NOMO-1 (cell line): Measurements from ENCODE around the gene HK3.

Source experiments
- DNase-seq, 2 experiments: peaks; one replicate each; lab custom pipeline; 2025; ENCODE audit not compliant: unreplicated experiment in 2 of 2; lab: John Stamatoyannopoulos, UW

The HK3 gene

DNA sequence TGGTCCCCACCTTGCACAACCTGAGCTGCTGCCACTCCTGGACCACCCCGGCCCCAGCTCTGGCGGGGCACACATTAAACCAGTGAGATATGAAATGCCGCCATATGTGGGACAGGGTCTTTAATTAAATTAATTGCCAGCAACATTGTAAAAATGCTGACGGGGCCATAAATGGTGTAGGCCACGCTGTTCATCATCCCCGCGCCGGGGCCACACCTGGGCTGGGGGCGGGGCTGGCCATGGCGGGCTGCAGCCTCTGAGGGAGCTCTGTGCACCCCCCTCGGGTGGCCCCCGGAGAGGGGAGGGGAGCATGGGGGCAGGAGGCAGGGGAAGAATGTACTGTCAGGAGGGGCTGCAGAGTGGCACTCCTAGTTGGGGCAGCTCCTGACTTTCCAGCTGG lies 47.8 kb downstream of the HK3 start:
- no peak for DNase-seq

DNA sequence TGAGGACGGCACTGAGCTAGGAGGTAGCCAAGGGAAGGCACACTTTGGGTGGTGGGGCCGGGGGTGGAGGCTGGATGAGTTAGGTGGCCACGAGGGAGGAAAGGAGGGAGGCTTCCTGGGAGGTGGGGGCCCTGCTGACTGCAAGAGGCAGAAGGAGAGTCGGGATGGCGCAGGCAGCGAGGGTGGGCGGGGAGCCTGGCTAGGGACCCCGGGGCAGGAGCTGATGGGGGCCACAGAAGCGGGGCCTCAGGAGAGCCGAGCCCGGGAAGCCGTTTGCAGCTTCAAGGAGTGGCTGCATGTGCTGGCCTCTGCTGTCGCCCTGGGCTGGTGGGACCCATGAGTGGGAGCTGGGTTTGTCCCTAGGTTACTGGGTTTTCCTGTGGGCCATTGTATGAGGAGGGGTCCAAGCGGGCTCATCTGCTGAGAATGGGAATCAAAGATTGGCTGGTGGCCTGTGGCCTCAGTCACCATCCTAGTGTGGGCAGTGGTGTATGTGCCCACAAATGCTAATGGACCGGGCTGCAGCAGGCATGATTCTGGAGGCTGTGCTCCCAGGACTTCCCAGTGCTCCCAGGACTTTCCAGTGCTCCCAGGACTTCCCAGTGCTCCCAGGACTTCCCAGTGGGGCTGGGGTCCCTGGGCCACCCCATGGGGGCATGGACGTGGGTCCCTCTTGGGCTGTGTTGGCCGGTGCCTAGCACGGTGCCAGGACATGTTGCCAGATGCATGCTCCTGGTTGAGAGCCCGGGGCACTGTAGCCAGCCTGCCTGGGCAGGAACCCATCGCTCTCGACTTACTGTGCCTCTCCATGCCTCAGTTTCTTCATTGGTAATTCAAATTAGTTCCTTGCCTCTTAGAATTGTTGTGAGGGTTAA lies 48.5 kb downstream of the HK3 start:
- no peak for DNase-seq

DNA sequence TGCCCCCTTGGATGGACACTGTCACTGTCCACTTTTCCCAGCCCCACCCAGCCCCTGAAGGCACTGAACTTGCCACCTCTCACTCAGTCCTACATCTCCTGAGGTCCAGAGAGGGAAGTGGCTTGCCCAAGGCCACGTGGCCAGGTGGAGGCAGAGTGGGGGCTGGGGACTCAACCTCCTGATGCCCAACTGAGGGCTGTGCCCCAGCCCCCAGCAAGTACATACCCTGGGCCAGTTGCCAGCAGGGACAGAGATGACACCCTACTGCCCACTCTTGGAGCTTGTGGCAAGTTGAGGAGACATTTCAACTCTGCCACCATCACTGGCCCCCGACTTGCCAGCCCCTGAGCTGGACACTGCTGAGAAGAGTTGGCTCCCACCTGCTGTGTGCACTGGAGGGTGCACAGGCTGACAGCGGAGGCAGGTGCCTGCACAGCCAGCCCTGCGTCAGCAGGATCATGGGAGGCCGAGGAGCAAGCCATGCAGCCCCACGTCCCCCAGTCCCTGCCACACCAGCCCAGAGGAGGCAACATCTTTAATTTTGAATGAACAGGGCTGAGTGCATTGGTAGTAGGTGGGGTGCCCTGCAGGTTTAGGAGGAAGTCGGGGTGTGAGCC lies 49.4 kb downstream of the HK3 start:
- DNase-seq = no peak

DNA sequence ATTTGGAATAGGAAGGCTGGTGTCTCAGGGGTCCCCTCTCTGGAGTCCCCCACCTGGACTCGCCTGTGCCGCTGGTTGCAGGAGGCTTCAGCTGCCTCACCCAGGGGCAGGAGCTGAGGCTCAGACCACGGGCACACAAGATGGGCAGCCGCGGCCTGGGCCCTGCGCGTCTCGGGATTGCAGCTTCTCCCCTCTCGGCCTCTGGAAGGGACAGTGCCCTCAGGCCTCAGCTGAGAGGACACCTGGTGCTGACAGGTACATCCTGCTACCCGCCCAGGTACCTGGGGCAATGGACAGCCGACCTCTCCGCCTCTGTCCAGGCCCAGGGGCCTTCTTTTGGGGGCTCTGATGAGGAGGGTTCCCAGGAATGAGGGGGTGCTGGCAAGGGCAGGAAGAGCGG lies 50.5 kb downstream of the HK3 start:
- DNase-seq = no peak

DNA sequence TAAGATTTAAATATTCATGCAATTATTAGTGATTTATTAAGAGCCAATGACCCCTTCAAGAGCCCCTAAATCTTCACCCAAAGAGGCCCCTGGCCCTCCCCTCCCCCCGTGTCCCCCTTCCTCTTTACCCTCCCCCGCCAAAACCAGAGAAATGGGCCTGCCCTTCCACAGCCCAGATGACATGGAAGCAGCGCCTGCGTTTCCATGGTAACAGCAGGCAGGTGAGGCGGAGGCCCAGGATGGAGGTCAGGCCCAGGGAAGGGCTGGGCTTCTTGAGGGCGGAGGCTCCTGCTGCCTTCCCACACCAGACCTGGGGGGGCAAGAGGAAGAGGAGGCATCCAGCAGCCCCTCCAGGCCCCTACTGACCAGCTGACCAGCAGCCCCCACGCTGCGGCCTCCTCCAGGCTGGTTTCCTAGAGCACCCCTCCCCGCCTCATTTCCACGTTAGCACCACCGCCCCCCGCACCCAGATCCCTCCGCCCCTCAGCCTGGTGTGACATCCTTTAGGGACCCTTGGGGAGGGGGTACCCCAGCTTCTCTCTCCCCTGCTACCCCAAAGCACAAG lies 51.3 kb downstream of the HK3 start:
- no peak for DNase-seq

DNA sequence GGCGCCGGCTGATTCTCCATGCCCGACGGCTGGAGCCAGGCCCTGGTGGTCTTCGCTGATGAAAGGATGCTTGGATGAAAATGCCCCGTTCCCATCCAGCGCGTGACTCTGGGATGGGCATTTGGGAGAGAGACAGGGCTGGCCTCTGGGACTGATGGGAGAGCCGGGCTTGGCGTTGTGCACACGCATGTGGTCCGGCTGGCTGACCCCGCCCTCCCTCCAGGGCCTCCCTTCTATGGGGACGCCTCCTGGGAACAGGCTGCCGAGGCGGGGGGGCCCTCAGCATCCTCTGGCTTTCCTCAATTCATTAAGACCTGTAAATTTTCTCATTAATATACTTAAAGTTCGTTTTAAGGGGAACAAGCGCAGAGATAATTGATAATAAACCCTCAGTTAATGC lies 52.0 kb downstream of the HK3 start:
- no peak for DNase-seq

DNA sequence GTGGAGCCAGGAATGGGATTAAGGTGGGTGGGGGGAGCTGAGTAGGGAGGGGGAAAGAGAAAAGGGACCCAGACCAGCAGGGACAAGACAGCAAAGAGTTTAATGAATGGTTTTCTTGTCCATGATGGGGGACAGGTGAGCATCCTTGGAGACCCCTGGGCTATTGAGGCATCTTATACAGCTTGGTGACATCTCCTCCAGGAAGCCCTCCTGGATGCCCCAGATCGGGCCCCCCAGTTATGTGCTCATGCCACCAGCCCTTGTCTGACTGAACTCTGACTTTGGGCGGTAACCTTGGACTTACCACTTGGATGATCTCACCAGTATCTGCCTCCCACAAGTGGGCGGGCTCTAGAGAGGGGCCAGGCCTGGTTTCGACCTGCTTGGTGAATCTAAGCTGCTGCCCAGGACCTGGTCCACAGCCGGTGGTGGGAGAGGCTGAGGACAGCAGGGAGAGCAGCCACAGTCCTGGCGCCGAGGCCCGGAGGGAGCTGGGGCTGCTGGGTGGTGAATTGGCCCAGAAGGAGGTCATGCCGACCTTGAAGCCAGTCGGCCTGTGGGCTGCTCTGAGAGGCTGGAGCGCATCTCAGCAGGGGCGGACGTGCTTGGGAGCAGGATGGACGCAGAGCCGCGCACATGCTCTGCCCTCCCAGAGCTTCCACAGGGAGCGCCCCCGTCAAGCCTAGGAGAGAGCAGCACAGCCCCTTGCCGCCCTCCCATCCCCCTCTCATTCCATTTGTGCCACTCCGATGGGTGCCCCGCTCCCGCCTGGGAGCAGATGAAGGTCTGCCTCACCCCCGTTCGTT lies 52.6 kb downstream of the HK3 start:
- DNase-seq = no peak

DNA sequence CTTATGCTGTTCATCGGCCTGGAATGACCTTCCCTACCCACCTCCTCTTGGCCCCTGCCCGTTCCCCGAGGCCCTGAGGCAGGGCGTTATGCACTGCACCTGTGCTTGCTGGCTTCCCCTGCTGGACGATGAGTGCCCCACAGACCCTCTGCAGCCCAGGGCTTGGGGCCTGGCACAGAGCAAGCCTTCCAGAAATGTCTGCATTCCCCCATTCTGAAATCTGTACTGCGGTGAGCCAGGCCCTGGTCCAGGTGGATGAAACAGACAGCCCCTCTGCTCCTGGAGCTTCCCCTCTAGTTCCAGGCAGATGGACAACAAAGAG lies 53.8 kb downstream of the HK3 start:
- DNase-seq = no peak

DNA sequence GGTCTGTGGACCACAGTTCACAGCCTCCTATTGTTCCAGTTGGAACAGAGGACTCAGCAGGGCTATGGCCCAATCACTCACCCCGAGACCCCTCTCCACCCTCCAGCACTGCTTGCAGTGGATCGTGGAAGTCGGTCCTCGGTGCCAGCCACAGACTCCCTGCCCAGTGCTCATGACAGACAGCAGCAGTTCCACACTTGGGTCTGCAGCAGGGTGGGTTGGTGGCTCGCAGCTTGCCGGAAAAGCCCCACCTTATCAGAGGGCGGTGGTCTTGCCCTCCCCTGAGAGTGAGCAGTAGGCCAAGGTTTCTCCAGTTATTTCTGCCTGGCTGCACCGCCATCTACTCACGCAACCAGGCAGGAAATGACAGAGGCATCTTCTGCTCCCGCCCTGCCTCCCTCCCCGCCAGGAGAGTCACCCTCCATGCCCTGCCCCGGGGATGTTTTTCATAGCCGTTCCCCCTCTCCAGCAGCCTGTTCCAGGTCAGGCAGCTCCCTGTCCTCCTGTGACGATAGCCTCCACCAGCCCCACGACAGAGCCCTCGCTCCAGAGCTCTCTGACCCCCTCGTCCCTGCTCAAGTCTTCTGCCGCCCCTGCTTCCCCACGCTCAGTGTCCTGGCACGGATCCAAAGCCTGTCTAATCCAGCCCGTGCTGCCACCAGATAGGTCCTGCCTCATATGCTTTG lies 54.3 kb downstream of the HK3 start:
- DNase-seq = no peak

DNA sequence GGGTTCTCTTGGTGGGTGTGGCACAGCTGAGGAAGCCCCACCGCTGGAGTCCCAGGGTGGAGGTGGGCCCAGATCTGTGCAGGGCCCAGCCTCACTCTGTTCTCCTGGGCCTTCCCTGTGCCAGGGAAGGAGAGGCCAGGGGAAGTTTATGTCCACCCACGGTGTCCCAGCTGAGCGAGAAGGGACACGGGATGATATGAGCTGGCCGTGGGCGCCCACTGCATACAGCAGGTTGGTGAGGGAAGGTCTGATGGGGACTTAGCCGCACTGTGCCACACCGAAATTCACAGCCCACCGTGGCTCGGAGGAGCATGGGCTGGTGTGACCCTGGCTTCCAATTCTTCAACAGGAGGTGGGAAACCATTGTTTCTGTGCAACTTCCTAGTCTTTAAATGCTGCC lies 54.9 kb downstream of the HK3 start:
- DNase-seq = no peak

DNA sequence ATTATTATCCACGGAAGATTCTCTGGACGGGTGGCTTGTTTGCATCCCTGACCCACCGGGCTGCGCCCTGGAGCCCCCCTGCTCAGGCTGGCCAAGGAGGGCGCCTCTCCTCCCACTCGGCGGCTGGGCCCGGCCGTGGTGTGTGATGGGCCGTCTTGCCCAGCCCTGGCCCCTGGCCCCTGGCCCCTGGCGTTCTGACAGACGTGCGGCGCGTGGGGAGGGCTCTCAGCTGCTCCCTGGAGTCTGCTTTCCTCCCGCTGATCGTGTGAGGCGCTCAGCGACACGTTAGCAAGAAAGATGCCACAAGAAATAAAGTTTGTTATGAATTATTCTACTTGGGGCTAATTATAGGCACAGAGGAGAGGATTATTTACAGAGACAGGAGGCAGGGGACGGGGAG lies 55.5 kb downstream of the HK3 start:
- DNase-seq = no peak

DNA sequence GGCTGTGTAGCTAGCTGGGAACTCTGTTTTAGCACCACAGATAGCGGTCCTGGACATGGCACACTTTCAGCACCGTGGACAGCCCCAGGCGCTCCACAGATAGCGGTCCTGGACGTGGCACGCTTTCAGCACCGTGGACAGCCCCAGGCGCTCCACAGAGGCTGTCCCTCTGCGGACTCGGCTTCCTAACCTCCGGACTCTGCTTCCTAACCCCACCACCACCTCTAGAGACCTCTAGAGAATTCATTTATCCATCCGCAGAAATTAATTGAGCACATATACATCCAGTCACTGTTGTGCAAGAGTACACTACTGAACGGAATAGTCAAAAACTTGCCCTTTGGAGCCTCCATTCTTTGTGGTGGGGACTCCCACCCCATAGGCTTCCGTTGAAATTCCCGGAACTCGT lies 61.4 kb downstream of the HK3 start:
- peak; percentile 67 to 77 for DNase-seq

DNA sequence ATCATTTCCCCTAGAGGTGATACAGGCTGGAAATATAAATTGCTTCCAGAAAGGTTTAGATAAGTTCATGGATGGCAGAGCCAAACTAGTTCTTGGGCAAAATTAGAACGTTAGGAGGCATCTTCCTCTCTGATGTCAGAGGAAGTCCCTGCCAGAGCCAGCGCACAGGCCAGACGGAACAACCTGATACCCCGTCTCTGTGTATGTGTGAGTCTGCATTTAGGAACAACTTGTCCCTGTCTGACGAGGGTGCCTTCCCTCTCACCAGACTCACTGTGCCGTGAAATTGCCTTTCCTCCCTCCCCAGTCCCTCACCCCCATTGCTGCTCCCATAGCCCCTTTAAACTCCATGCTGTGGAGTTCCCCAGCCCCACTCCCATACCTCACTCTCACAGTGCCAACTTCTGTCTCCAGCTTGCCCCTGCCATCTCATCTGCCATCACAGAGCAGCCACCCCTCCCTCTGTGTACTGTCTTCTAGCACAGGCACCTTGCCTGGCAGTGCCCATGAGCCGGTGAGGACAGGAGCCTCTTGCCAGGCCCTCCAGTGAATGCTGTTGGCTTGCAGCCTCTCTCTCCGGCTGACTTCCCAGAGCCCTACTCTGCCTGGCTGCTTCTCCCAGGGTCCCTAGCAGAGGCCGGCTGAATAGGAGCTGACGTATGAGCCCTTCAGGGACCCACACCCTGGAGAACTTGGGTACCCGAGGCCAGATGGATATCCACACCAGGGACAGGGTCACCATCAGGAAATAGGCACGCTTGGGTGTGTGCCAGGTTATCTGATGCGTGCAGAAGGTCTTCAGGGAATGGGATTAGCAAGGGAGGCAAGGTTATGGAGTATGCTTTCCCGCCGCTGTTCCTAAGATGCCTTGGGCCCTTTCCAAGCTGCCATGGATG lies 62.1 kb downstream of the HK3 start:
- no peak for DNase-seq

DNA sequence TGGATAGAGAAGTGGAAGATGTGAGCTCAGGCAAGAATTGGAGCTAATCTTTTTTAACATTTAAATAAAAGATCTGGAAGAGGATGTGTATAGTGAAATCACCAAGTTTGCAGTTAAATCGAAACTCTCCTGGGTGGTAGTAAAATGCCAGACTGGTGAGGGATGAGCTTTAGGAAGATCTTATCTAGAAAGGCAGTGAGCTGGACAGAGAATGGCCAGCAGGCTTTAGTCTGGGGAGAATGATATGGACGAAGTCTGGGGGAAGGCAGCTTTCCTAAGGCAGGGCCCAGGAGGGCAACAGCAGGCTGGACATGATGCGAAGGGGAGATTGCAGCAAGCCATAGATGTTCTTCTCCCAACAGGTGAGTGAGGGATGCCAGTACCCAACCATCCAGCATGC lies 63.2 kb downstream of the HK3 start:
- DNase-seq = no peak

DNA sequence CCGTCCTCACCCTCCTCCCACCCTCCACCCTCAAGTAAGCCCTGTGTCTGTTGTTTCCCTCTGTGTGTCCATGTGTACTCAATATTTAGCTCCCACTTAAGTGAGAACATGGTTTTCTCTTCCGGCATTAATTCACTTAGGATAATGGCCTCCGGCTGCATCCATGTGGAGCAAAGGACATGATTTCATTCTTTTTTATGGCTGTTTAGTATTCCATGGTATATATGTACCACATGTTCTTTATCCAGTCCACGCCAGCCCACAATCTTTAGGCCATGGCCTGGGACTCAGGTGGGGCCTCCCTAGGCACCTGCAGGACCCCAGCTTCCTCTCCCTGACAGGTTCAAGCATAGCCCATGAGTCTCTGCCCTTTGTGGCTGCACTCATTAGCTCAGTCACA lies 65.9 kb downstream of the HK3 start:
- DNase-seq = no peak

DNA sequence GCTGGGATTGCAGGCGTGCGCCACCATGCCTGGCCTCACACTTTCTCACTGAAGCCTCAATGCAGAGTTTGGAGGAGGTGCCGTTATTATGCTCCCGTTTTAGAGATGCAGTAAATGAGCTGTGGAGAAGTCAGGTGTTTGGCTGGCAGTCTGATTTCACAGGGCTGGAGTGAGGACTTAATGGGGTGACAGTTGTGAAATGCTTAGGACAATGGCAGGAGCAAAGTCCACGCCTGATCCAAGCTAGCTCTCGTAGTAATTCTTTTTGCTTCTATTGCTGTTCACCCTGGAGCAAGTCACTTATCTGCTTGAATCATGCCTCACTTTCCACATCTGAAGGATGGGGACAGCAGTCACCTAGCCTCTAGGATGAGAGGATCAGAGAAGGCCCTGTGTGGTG lies 67.0 kb downstream of the HK3 start:
- DNase-seq = no peak

DNA sequence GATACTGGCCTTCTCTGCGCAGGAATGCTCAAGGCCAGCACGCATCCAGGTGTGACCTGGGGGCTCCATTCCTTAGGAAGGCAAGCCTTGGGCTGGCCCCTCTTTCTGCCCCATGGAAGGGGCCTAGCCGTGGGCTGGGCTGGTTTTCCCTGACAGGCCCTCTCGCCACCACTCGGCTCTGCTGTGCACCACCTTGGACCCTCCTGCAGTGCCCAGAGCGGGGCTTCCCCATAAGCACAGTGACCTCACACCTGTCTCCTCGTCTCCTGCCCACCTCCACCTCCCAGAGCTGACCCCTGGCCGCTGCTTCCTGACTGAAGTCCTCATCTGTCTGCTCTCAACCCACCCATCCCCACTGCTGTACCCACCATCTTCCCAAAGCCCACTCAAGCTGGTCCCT lies 67.7 kb downstream of the HK3 start:
- no peak for DNase-seq

DNA sequence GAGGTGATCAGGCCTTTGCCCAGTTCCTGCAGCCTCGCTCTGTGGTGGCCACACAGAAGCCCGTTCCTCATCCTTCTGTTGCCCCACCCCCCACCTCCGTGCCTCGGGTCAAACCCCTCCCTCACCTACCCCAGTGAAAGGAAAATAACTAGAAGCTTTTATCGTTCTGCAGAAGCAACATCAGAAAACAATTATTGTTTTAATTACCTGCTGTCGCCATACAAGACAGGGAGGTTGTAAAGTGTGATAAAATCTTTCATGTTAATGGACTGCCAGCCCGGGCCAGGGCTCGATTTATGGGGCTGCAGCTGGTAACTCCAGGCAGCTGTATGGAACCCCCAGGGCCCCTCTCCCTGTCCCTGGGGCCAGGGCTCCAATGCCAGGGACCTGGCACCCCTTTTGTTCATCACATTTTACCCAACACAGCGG lies 68.1 kb downstream of the HK3 start:
- DNase-seq = no peak
